IMR-90 (cell line): ENCODE data around the gene TEK. TPM values are rescaled to one million over a fixed set of nuclear protein-coding genes. Genes with fewer than 3 reads are reported as not detected.

Experiments
- ATAC-seq: fragments of 200-7000 bp; cut with Tn5 transposase; 2 replicates; pipeline ENCODE4 v1.9.1; 2020; ENCODE audit warnings: low read depth, mild to moderate bottlenecking, moderate library complexity
- BruUV-seq: library from RNA; stranded (reverse); fragments of 400-500 nt; replicated peaks from 2 replicates; lab custom pipeline; 2021; lab: Mats Ljungman, UMichigan
- CTCF ChIA-PET: fragments of 300-600 bp; formaldehyde crosslinking; extraction: SDS; loops from one replicate; lab custom pipeline; 2021; ENCODE audit warnings: antibody characterized with exemption; lab: Yijun Ruan, JAX
- POLR2A ChIA-PET: fragments of 300-600 bp; sonication (Branson Sonifier 250); formaldehyde crosslinking; loops from one replicate; lab custom pipeline; 2022; ENCODE audit warnings: antibody characterized with exemption; ENCODE audit not compliant: unreplicated experiment; lab: Charles Lee
- DNase-seq: peaks from one replicate; pipeline ENCODE4 v3.0.0; 2013
- H2AFZ ChIP-seq: replicated peaks from 2 replicates; pipeline ENCODE3; 2013; ENCODE audit warnings: low read length, mild to moderate bottlenecking; ENCODE audit not compliant: poor library complexity
- H2AK5ac ChIP-seq: 2 replicates; pipeline ENCODE4 v1.6.1; 2013; ENCODE audit warnings: low read depth, low read length, inconsistent platforms
- H2AK9ac ChIP-seq: replicated peaks from 2 replicates; pipeline ENCODE3; 2013; ENCODE audit warnings: mild to moderate bottlenecking, low read depth, low read length, moderate library complexity; ENCODE audit not compliant: poor library complexity
- H2BK120ac ChIP-seq: 2 replicates; pipeline ENCODE4 v1.6.1; 2013; ENCODE audit warnings: low read depth, low read length, inconsistent platforms
- H2BK15ac ChIP-seq: 3 replicates; pipeline ENCODE4 v1.6.1; 2013; ENCODE audit warnings: low read depth, low read length, inconsistent platforms
- H2BK20ac ChIP-seq: 2 replicates; pipeline ENCODE4 v1.6.1; 2013; ENCODE audit warnings: low read depth, mild to moderate bottlenecking, inconsistent platforms, low read length, moderate library complexity
- H2BK5ac ChIP-seq: 2 replicates; pipeline ENCODE4 v1.6.1; 2013; ENCODE audit warnings: mild to moderate bottlenecking, low read depth, low read length, inconsistent platforms; ENCODE audit not compliant: poor library complexity, severe bottlenecking
- H3K14ac ChIP-seq: replicated peaks from 2 replicates; pipeline ENCODE4 v1.6.1; 2013; ENCODE audit warnings: low read depth, low read length, inconsistent platforms
- H3K18ac ChIP-seq: 2 replicates; pipeline ENCODE4 v1.6.1; 2013; ENCODE audit warnings: low read depth, low read length, control low read depth
- H3K23ac ChIP-seq: 2 replicates; pipeline ENCODE4 v1.6.1; 2013; ENCODE audit warnings: low read depth, low read length, inconsistent platforms
- H3K27ac ChIP-seq: 2 replicates; pipeline ENCODE4 v1.5.1; 2013; ENCODE audit warnings: mild to moderate bottlenecking, control low read depth, low read length; ENCODE audit not compliant: insufficient read depth
- H3K27me3 ChIP-seq: 2 replicates; pipeline ENCODE4 v1.6.1; 2013; ENCODE audit warnings: low read length; ENCODE audit not compliant: control insufficient read depth, insufficient read depth
- H3K36me3 ChIP-seq: 2 replicates; pipeline ENCODE4 v1.6.1; 2013; ENCODE audit warnings: low read length, mixed read lengths; ENCODE audit not compliant: control insufficient read depth, insufficient read depth
- H3K4ac ChIP-seq: 2 replicates; pipeline ENCODE4 v1.6.1; 2013; ENCODE audit warnings: low read depth, low read length, inconsistent platforms
- H3K4me1 ChIP-seq: 2 replicates; pipeline ENCODE4 v1.6.1; 2013; ENCODE audit warnings: low read length, mixed read lengths; ENCODE audit not compliant: control insufficient read depth, insufficient read depth
- H3K4me2 ChIP-seq: 2 replicates; pipeline ENCODE4 v1.6.1; 2013; ENCODE audit warnings: low read depth, mild to moderate bottlenecking, control low read depth, low read length, moderate library complexity
- H3K4me3 ChIP-seq: 2 replicates; pipeline ENCODE4 v1.5.1; 2013; ENCODE audit warnings: low read depth, mild to moderate bottlenecking, control low read depth, low read length, moderate library complexity; ENCODE audit not compliant: insufficient read depth
- H3K56ac ChIP-seq: 2 replicates; pipeline ENCODE4 v1.6.1; 2013; ENCODE audit warnings: low read length, inconsistent platforms; ENCODE audit not compliant: insufficient read depth; ENCODE audit errors: extremely low read depth
- H3K79me1 ChIP-seq, 2 experiments: 2 replicates each; pipeline ENCODE4 v1.6.1; 2013; ENCODE audit warnings: low read length in 2 of 2, inconsistent platforms in 1 of 2, low read depth in 1 of 2
- H3K9ac ChIP-seq: 2 replicates; pipeline ENCODE4 v1.6.1; 2013; ENCODE audit warnings: low read depth, low read length, control low read depth
- H3K9me1 ChIP-seq: 2 replicates; pipeline ENCODE4 v1.6.1; 2013; ENCODE audit warnings: low read length, inconsistent platforms; ENCODE audit not compliant: insufficient read depth
- H3K9me3 ChIP-seq: 2 replicates; pipeline ENCODE4 v1.6.1; 2013; ENCODE audit warnings: low read length; ENCODE audit not compliant: control insufficient read depth, insufficient read depth
- H4K20me1 ChIP-seq: 2 replicates; pipeline ENCODE4 v1.6.1; 2013; ENCODE audit warnings: low read length, inconsistent platforms; ENCODE audit not compliant: insufficient read depth
- H4K5ac ChIP-seq: 2 replicates; pipeline ENCODE4 v1.6.1; 2013; ENCODE audit warnings: mild to moderate bottlenecking, low read depth, low read length, control low read depth
- H4K8ac ChIP-seq, 2 experiments: 2 replicates each; pipeline ENCODE4 v1.6.1; 2013; ENCODE audit warnings: low read depth in 2 of 2, low read length in 2 of 2, control low read depth in 1 of 2, inconsistent platforms in 1 of 2
- H4K91ac ChIP-seq: 2 replicates; pipeline ENCODE4 v1.6.1; 2013; ENCODE audit warnings: low read depth, low read length, inconsistent platforms; ENCODE audit not compliant: insufficient read depth
- CEBPB ChIP-seq: IDR thresholded peaks from 2 replicates; pipeline ENCODE4 v1.6.1; 2012; ENCODE audit warnings: low read depth, low read length, improper control_type of control experiment
- CHD1 ChIP-seq: IDR thresholded peaks from 2 replicates; pipeline ENCODE4 v1.6.1; 2012; ENCODE audit warnings: low read depth, low read length, improper control_type of control experiment
- CTCF ChIP-seq: conservative IDR thresholded peaks from 2 replicates; pipeline ENCODE4 v1.5.1; 2012; ENCODE audit warnings: mild to moderate bottlenecking, low read depth, low read length, improper control_type of control experiment
- ELK1 ChIP-seq: fragments of 150-350 bp; IDR thresholded peaks from 2 replicates; pipeline ENCODE4 v1.6.1; 2016; ENCODE audit warnings: low read depth, mild to moderate bottlenecking, low read length, moderate library complexity, borderline replicate concordance
- FOS ChIP-seq: fragments of 150-350 bp; IDR thresholded peaks from 2 replicates; pipeline ENCODE4 v1.6.1; 2016; ENCODE audit warnings: low read depth, low read length
- MAFK ChIP-seq: IDR thresholded peaks from 2 replicates; pipeline ENCODE4 v1.6.1; 2012; ENCODE audit warnings: low read depth, low read length, improper control_type of control experiment
- MXI1 ChIP-seq: IDR thresholded peaks from 2 replicates; pipeline ENCODE4 v1.6.1; 2012; ENCODE audit warnings: low read depth, mild to moderate bottlenecking, low read length, moderate library complexity, borderline replicate concordance
- POLR2A ChIP-seq: IDR thresholded peaks from 2 replicates; pipeline ENCODE4 v1.6.1; 2012; ENCODE audit warnings: mild to moderate bottlenecking, low read depth, low read length
- RAD21 ChIP-seq: IDR thresholded peaks from 2 replicates; pipeline ENCODE4 v1.6.1; 2012; ENCODE audit warnings: low read length, improper control_type of control experiment
- RCOR1 ChIP-seq: IDR thresholded peaks from 2 replicates; pipeline ENCODE4 v1.6.1; 2012; ENCODE audit warnings: mild to moderate bottlenecking, low read length, improper control_type of control experiment; ENCODE audit not compliant: insufficient replicate concordance
- RFX5 ChIP-seq: IDR thresholded peaks from 2 replicates; pipeline ENCODE4 v1.8.0; 2012; ENCODE audit warnings: low read depth, mild to moderate bottlenecking, low read length, moderate library complexity
- SMC3 ChIP-seq: fragments of 150-350 bp; IDR thresholded peaks from 2 replicates; pipeline ENCODE4 v1.6.1; 2016; ENCODE audit warnings: low read depth, mild to moderate bottlenecking, antibody characterized with exemption, low read length, moderate library complexity
- USF2 ChIP-seq: fragments of 150-350 bp; IDR thresholded peaks from 2 replicates; pipeline ENCODE4 v1.6.1; 2017; ENCODE audit warnings: mild to moderate bottlenecking, antibody characterized with exemption, low read length, low read depth
- WGBS, 2 experiments: methylation state at CpG; one replicate each; pipeline versions ENCODE4 v1.1.5 to v1.1.7; 2013; ENCODE audit warnings: missing lambda C conversion rate in 2 of 2; ENCODE audit not compliant: insufficient read length in 1 of 2; ENCODE audit errors: extremely low coverage in 2 of 2; 5-methylcytosine and 5-hydroxymethylcytosine counted together
- dilution Hi-C: fragments of 300-500 bp; cut with HindIII; formaldehyde crosslinking; loops from one replicate; pipeline ENCODE4 v1.14.3; 2018; ENCODE audit warnings: low sequenced_read_pairs; ENCODE audit not compliant: unreplicated experiment
- in situ Hi-C: fragments of 300-500 bp; cut with MboI; formaldehyde crosslinking; loops from 3 replicates; pipeline ENCODE4 v1.14.3; 2019; ENCODE audit warnings: low sequenced_read_pairs, inconsistent platforms, mixed read lengths
- intact Hi-C: fragments of 100-400 bp; cut with micrococcal nuclease; formaldehyde crosslinking; loops from 2 replicates; pipeline ENCODE4 v1.10.0; 2022
- polyA plus RNA-seq, 3 experiments: library from polyadenylated mRNA; depleted of rRNA; stranded (reverse); fragments of >200 nt; gene quantifications; 2 replicates each; pipeline ENCODE4 v1.2.3, GENCODE V29; 2012; ENCODE audit warnings: low replicate concordance in 1 of 3
- total RNA-seq: library from RNA; depleted of rRNA; stranded (reverse); fragments of >200 nt; gene quantifications from 2 replicates; pipeline ENCODE4 v1.2.3, GENCODE V29; 2012

The TEK gene
- total and polyA plus RNA-seq, 2 of the 4 experiments (the other 2 are of a cell fraction), result 6.3 to 11.7 TPM

GRCh38 chr9:27157097-27157496, 48.1 kb downstream of the TEK start (continued):
- TF ChIP-seq CHD1, result no peak

- H2AFZ ChIP-seq, result no peak overlapping the region
- intact Hi-C loops, result no loop called here
- H3K36me3 ChIP-seq, result peaks cover 8% of the 10 kb centered on the region
- H3K27me3 ChIP-seq, result no peaks in the 10 kb centered on the region
- no peak overlapping the region for H3K56ac ChIP-seq
- no peak overlapping the region for H3K27ac ChIP-seq
- no peak overlapping the region for H3K14ac ChIP-seq
- H2AK5ac ChIP-seq, result peak overlapping the region; percentile 66; the same call in 1 of the 2 replicates
- TF ChIP-seq CTCF, result no peak
- no peak for TF ChIP-seq FOS
- no peak for TF ChIP-seq RCOR1
- TF ChIP-seq CEBPB, result no peak
- no peak for TF ChIP-seq RFX5
- no peak for TF ChIP-seq MAFK
- TF ChIP-seq SMC3, result no peak
- no peak for TF ChIP-seq USF2
- no peak for TF ChIP-seq ELK1
- TF ChIP-seq RAD21, result no peak
- no peak for TF ChIP-seq CHD1
- TF ChIP-seq MXI1, result no peak
- TF ChIP-seq POLR2A, result no peak
- H4K5ac ChIP-seq, result no peak overlapping the region
- no peak overlapping the region for H2BK5ac ChIP-seq
- no peak overlapping the region for H3K4me3 ChIP-seq
- peaks cover 0 to 13% of the 10 kb centered on the region in 2 experiments; a peak in 1 of 4 replicates for H3K79me1 ChIP-seq
- ATAC-seq (no peak), DNase-seq (no peak)
- peaks cover 4% of the 10 kb centered on the region for H3K4me1 ChIP-seq
- CTCF ChIA-PET, result no interaction called here
- 93% methylated on average over 3 of the region's 6 CpGs; no CpG with 5 or more reads in 1 of the 2 experiments for WGBS, 2 experiments
- dilution Hi-C loops, result no loop called here
- H2AK9ac ChIP-seq, result no peak overlapping the region
- H3K4me2 ChIP-seq, result no peak overlapping the region
- H3K9me3 ChIP-seq, result no peaks in the 10 kb centered on the region
- H4K20me1 ChIP-seq, result no peaks in the 10 kb centered on the region
- H3K23ac ChIP-seq, result no peak overlapping the region
- H3K9me1 ChIP-seq, result no peaks in the 10 kb centered on the region
- no TSS peak for BruUV-seq
- in situ Hi-C loops, result no loop called here
- H3K18ac ChIP-seq, result no peak overlapping the region
- peak overlapping the region; percentile 44 for H2BK120ac ChIP-seq
- no peak overlapping the region for H4K8ac ChIP-seq
- peak overlapping the region; percentile 68 for H2BK20ac ChIP-seq
- peak overlapping the region; percentile 32 for H3K4ac ChIP-seq
- POLR2A ChIA-PET, result no interaction called here
- H2BK15ac ChIP-seq, result peak overlapping the region; percentile 48
- no peak overlapping the region for H4K91ac ChIP-seq
- no peak overlapping the region for H3K9ac ChIP-seq
Measured at GRCh38 chr9:27157736-27158135, 48.7 kb downstream of the TEK start.
